NCI-H1105 (cell line): ENCODE measurements around the gene CSPG5.

Source experiments
- DNase-seq: peaks from one replicate; lab custom pipeline; 2025; lab: John Stamatoyannopoulos, UW

CSPG5 gene

DNA sequence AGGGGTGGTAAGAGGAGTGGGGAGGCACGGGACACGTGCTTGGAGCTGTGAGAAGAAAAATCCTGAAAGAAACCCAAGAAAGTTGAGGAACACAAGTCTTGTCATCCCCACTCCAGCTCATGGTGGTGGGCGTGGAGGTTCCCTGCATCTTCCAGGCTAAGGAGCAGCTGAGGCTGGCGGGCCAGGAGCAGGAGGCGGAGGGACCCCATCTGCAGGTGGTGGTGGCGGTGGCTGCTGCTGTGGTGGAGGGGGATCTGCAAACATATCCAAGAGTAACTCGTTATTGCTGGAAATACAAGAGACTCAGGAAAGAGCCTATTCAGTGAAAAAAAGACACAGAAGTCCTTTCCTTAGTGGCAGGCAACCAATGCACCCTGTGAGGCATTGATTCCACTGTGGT lies 9.4 kb upstream of the CSPG5 start:
- no peak for DNase-seq

DNA sequence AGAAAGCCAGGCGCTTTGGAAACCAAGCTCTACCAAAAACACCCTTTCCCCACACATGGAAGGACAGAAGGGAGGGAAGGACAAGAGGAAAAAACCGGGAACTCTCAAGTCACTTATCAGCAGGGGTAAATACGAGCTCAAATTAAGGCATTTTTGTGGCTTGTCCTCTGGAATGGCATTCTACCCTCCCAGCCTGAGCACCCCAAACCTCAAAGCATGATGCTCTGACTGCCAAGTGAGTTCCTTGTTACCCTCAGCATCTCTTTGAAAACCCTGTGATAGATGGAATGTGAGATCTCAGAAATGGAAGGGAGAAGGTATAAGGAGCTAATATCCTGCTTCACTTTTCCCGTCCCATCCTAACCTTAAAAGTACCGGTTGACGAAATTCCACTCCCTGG lies 8.1 kb upstream of the CSPG5 start:
- no peak for DNase-seq

DNA sequence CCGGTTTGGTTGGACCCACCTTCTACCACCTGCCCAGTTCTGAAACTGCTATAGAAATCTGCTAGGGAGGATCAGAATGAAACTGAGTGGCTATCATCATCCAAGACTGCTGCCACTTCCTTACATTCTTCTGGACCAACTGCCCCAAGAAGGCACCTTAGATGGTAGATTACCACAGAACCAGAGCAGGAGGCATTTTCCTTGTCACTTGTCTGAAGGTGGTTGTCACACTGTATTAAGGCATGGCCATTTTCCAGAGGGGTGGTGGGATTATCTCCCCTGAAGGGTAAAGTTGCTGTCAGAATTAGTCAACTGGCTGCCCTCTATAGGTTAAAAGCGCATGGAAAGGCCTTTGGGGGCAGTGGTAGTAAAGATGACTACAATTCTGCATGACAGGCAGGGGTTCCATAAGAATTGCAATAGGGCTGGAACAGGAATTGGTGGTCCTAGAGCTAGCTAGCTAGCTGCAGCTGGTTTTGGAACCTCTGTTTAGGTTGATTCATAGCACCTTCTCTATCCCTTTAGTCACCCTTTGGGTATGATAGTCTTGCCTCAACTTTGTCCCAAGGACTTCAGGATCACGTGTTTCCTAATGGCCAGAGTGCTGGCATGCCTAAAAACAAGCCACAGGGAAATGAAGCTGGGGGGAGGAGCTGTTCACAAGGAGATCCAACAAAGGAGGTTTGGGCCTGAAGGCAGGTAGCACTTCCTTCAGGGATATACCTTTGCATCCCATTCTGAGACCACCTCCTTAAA lies 4.8 kb upstream of the CSPG5 start:
- DNase-seq = no peak

DNA sequence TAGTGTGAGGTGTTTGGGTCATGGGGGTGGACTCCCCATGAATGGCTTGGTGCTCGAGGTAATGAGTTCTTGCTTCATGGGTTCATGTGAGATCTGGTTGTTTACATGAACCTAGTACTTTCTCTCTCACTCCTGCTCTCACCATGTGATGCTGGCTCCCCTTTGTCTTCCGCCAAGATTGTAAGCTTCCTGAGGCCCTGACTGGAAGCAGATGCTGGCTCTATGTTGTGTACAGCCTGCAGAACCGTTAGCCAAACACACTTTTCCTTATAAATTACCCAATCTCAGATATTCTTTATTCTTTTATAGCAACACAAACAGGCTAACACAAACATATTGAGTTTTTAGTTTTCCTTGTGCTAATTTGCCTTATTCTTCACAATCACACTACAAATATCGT lies 3.2 kb upstream of the CSPG5 start:
- no peak for DNase-seq

DNA sequence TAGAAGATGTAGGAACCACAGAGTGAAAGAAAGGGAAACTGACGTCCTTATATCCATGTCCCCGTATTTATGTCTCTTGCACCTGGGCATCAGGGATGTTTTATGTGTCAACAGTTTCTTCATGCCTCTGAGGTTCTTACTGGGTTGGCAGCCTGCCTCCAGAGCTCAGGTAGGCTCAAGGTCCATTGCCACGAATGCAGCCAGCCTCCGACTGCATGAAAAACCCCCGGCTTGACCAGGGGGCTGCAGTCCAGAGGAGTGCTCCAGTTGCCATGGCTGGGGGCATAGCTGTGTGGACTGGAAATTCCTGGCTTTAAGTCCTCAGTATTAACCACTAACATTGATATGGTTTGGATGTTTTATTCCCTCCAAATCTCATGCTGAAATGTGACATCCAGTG lies 2.8 kb upstream of the CSPG5 start:
- DNase-seq = no peak

DNA sequence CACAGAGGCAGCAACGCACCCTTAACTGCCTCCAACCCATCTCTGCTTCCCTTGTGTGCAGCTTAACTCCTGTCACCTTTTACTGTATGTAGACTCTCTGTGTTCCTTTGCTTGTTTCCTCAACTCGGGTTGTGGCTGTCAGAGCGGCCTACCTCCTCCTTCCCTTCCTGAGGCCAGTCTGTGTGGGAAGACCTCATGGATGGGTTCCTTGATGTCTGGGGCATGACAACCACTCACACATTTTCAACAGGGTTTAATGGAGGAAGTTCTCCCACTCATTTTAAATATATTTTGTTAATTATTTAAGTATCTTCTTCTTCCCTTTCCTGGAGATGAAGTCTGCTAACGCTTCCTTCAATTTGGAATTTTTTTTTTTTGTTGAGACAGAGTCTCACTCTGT lies 1.8 kb upstream of the CSPG5 start:
- no peak for DNase-seq

DNA sequence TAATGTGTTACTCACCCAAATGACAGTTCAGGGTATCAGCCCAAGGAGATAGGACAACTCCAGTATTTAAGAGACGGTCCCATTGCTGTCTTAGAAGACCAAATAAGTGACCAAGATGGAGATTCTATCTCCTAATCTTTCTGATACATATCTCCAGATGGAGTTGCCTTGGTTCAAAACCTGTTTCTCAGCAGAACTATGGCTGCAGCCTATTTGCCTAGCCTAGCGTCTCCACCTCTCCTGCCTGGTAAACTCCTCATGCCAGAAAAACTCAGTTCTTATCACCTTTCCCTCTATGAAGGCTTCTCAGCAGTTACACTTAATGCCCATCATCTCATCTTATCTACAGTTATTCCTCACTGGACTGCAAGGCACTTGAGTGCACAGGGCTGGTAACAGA lies 1.2 kb upstream of the CSPG5 start:
- no peak for DNase-seq

DNA sequence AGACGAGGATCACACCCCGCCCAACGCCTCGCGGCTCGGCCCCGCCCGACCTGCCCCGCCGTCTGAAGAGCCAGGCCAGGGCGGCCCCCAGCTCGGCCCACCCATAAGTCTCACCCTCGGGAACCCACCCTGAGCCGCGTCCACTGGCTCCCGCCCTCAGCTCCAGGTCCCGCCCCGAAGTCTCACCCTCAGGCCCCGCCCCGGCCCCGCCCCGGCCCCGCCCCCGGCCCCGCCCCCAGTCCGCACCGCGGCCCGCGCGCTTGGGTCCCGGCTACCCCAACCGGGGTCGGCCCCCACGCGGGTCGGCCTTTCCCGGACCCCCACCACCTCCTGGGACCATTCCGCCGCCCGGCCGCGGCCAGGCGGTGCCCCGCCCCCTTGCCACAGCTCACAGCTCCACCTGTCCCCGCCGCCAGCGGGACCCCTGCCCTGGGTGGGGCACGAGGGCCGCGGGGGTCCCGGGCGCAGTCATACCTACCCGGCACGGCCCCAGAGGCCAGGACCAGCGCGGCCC lies 489 bp downstream of the CSPG5 start:
- DNase-seq = peak; percentile 16

DNA sequence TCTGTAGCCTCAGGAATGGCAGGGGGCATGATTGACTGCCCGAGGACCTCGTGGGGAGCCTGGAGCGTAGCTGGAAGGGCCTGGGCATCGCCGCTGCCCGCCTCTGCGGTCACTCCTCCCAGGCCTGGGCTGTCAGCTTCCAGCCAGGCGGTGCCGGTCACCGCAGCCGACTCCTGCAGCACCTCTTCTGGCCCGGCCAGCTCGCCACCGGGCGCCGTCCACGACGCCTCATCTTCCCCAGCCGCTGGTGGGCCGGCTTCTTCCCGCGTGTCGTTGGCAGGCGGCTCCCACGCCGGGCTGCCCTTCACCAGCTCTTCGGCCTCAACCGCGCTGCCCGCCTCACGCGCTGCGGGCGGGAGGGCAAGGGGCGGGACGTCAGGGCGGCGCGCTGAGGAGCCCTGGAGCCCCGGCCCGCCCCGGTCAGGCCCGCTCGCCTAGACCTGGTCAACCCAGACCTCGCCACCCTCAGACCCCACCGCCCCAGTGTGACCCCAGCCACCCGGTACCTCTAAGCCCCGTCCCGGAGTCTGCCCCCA lies 1.0 kb downstream of the CSPG5 start:
- no peak for DNase-seq

DNA sequence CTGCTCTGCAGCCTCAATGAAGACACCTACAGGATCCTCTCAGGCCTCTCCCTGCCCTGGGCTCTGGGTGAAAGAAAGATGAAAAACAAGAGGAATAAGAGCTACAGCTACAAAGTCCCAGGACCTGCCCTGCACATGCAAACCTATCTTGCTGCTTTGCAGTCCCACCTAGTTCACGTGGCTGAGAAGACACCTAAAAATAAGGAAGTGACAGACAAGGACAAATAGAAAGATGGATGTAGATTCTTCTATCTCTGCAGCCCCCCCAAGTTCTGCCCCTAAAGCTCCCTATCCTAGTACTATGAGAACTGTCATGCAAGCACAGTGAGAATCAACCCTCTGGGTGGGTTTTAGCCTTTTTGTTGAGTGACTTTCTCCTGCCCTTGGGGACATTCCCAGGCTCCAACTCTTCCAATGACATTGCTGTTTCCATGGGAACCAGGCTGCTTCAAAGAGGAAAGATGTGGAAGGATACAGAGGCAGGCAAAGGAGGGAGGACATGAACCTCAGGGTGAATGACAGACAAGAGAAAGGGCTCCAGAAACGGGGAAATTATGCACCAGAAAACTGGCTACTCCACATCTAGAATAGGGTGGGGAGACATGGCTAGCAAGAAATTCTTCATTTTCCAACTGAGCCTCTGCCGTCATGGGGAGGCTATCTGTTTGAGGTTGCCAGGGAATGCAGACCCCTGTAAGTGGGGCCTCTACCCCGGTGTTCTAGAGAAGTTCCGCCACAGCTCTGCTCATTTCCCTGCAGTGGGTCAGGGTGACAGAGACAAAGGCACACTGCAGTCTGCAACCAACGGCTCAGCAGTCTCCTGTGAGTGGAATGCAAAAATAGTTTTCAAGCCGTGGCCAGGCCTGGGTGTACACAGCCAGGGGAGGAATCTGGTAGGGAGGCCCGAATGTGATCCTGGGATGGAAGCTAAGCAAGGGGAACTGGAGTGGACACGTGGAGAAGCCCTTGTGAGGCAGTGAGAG lies 5.2 kb downstream of the CSPG5 start:
- no peak for DNase-seq

DNA sequence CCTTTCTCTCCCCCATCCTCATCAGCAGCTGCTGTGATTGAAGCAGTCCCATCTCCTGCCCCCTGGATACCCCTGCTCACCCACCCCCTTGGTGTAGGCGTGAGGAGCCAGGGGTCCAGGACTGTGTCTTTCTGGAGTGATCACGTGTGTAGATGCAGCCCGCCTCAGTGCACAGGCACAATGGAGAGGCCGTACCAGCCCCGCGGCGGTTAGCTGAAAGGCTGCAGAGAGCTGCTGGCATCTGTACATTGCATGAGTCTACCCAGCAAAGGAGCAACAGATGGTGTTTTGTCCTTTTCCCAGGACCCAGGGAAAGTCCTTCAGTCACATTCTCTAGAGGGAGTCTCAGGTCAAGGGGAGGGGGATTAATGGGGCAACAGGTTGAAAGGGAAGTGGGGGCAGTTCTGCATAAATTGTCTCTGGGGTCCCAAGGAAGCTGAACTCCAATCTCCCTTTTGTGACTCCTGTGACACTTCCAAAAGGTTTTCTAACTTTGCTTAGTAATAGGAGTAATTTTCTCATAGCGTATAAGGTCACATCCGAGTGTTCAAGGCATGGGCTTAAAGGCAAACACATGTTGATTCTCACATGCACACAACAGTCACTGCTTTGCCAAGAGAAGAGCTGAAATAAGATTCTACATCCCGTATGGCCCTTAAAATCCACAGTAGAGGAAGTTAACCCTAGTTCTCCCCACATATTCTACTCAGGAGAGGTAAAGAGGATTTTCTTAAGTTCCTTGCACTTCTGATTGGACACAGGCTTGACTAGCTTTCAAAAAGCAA lies 7.1 kb downstream of the CSPG5 start:
- no peak for DNase-seq

DNA sequence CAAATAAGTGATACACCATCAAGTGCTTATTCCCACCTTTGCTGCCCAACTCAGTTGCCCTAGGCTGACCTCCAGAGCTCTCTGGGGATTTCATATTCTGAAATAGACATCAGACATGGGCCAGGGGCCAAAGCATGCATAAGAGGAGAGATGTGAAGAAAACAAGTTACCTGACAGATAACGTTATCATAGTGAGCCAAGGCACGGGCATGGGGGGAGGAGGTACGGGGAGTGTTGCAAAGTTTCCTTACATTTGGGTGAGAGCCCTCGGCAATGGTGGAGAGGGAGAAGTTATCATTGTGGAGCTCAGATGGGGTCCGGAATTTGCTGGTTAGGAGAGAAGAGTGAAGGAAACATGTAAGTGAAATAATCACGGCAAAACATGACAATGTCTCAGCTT lies 9.8 kb downstream of the CSPG5 start:
- no peak for DNase-seq

DNA sequence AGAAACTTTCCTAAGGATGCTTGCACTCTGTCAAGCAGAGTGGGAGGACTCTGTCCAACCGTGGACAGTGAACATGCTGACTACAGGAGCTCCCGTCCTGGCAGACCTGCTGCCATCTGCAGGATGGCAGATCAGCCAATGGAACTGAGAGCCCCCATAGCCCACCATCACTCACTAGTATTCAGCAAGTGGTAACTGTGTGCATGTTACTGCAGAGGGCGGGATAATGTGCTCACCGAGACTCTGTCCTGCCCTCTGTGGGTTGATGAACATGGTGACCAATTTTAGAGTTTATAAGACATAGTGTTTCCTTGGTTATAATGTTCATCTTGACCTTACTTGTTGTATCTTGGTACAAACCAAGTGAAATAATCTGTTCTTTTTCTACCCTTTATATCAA lies 11.5 kb downstream of the CSPG5 start:
- DNase-seq = no peak

DNA sequence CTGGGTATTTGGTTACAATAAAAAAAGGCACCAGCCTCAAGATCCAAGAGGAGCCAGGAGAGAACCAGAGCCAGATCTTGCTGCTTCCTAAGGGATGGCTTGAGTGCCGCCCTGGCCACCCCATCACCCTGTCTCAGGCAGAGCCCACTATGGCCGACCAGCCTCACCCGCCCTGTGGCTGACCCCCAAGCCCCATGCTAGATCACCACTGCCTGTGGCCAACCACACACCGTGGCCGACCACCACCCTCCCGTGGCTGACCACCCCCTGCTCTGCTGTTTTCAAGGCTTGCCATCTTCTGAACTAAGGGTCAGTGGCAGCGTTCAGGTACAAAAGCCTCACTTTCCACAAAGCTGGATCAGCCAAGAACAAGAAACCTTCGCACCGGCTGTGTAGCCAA lies 12.0 kb downstream of the CSPG5 start:
- DNase-seq = no peak

DNA sequence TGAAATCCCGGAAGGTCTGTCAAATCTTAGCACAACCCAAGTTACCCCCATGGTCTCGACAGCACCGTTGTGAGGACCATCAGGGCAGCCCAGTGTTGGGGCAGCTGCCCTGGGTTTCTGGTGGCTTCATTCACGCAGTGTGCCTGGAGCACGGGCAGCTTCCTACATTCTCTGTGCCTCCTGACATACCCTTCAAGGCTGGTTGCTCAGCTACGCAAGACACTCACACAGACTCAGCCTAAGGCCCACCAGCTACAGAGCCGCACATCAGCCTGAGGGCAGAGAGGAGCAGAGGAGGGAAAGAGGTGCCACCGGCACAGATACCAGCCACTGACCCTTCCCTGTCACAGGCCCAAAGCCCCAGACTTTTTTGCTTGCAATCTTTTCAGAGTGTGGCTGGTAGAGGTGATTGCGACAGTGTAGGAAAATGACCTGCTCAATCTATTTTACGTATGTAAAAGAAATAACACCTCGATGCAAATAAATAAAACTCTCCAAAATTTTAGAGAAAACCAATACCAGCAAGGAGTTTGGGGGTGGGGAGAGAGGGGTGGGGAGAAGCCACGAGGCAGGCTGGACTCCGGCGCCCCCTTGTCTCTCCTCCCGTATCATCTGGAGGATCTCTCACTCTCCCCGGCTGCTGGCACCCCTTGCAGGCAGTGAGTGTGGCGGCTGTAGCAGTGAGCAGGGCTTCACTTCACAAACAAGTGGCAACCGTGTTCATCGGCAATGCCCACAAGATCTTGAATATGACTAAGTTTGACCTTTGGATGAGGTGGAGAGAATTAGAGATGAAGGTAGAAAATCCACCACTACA lies 12.7 kb downstream of the CSPG5 start:
- DNase-seq = no peak

DNA sequence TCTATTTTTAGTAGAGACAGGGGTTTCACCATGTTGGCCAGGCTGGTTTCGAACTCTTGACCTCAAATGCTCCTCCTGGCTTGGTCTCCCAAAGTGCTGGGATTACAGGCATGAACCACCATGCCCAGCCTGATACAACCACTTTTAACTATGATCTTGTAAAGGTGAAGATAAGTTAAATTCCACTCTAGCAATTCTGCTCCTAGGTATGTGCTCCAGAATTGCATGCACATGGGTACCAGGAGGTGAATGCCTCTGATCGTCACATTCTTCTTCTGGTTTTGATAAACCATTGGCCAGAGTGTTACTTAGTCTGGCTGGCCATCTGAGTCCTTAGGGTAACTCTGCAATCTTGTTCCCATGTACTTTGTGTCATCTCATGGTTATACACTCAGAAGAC lies 22.3 kb downstream of the CSPG5 start:
- no peak for DNase-seq

DNA sequence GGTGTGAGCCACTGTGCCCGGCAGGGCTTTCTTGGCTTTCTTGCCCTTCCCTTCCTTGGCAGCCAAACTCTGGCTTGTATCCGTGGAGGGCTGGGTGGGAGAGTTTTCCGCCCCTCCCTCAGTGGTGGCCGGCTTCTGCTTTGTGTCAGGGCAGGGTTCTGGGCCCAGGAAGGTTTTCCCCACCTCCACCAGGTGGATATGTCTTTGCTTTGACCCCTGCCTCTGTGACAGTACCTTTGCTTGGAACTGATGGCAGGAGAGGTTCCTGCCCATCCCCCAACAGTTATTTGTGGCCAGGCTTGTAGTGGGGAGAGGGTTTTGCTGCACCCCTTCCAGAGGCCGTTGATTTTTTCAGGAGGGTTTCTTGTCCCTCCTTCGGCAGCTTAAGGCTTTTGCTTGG lies 24.3 kb downstream of the CSPG5 start:
- DNase-seq = no peak

DNA sequence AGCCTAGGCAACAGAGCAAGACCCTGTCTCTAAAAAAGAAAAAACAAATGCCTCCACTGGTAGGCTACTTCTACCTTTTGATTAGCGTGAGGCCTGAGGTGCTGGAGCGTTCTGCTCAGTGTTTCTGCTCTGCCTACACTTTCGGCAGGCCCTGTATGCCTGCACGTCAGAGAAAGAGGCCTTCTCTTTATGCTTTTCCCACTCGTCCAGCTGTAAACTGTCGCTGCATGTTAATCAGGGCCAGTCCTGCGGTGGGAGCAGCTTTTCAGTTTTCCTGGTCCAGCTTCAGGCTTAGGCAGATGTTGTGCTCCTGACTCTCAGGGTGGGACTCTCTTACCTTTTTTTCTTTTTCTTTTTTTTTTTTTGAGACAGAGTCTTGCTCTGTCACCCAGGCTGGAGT lies 25.3 kb downstream of the CSPG5 start:
- no peak for DNase-seq

DNA sequence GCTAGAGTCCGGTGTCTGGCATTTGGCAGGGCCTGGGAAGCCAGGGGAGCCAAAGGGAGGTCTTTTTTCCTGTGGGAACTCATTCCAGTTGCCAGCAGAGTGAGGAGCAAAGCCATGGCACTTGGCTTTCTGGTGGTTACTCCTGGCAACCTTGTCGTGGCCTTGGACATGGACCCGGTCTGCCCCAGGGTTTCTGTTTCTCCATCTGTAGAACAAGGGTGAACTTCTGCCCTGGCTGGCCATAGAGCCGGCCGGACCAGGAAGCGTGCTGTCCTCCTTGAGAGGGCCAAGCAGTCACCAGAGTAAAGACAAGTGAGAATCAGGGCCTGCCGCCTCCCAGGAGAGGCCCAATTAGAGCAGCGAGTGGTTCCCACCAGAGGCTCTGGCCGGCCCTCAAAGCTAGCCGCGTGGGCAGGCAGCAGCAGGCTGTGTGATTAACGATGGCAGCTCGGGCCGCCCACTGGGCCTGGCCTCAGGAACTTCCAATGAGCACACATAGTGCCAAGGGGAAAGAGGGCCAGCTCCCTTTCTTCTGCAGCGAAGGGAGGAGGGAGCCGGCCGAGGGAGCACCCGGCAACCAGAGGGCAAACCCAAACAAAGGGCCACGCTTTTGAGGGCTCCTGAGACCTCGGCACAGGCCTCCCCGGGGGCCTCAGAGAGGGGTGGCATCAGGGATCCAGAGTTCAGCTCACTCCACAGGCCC lies 36.0 kb downstream of the CSPG5 start:
- DNase-seq = no peak

DNA sequence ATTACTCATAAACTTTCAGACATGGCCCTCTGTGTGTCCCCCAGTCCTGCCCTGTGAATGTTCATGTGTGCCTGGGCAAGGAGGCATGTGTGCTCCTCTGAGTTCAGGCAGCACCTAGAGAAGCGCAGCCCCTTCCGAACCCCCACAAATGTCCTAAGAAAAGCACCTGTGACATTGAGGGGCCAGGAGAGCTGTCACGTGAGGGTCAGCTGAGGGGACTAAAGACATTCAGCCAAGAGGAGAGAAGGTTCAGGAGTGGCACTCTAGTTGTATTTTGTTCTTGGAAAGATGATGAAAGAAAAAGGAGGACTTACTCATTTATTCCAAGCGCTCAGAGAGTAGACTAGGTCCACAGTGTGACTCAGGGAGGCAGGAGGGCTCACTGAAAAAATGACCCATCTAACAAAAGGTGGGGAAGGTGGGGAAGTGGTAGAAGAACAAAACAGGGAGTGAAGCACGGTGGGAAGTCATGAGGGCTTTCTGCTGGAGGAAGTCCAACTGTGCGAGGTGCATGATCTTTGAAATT lies 37.0 kb downstream of the CSPG5 start:
- no peak for DNase-seq
